ENCODE results near the gene STX3.

The STX3 gene

GRCh38 chr11:59754494-59754858 is 700 bp upstream of the STX3 start:
- peak overlapping the region; percentile 97 for H3K4me2 ChIP-seq (ENCODE audit: low read length)
- H3K27ac ChIP-seq (ENCODE audit: low read depth, low read length) = no peak overlapping the region
- no peaks in the 10 kb centered on the region for H3K9me3 ChIP-seq (ENCODE audit: control insufficient read depth, insufficient read depth, low read length)
- no peaks in the 10 kb centered on the region for H4K20me1 ChIP-seq (ENCODE audit: control insufficient read depth, insufficient read depth, low read depth, low read length)
- TF ChIP-seq CTCF (IDR thresholded peaks at IDR 0.05; ENCODE audit: low read depth, low read length, poor library complexity, severe bottlenecking) (no peak), EZH2phosphoT487 (IDR thresholded peaks at IDR 0.05; ENCODE audit: borderline replicate concordance, low read length) (no peak)
- H3K4me3 ChIP-seq (ENCODE audit: low read length) = peak overlapping the region; percentile 82
- H3K27me3 ChIP-seq (ENCODE audit: control insufficient read depth, low read length) = peaks cover 33% of the 10 kb centered on the region
- no peaks in the 10 kb centered on the region for H3K36me3 ChIP-seq (ENCODE audit: control insufficient read depth, low read length)
- H3K9me2 ChIP-seq (replicated peaks; ENCODE audit: control insufficient read depth, low read length) = no peaks in the 10 kb centered on the region
- no peaks in the 10 kb centered on the region for H3F3A ChIP-seq (ENCODE audit: control insufficient read depth, insufficient read depth)
- H3K79me2 ChIP-seq (ENCODE audit: control insufficient read depth, low read length) = no peaks in the 10 kb centered on the region
- H3K4me1 ChIP-seq (ENCODE audit: control insufficient read depth, low read length) = peaks cover 16% of the 10 kb centered on the region

GRCh38 chr11:59755701-59756557 is 753 bp downstream of the STX3 start:
- H3K4me2 ChIP-seq (ENCODE audit: low read length) = peak overlapping the region; percentile 97
- no peaks in the 10 kb centered on the region for H3K79me2 ChIP-seq (ENCODE audit: control insufficient read depth, low read length)

GRCh38 chr11:59756558-59756840 is 1.3 kb downstream of the STX3 start:
- Histone ChIP-seq H3K9me2 (replicated peaks; ENCODE audit: control insufficient read depth, low read length) (no peaks in the 10 kb centered on the region), H3K4me1 (ENCODE audit: control insufficient read depth, low read length) (peaks cover 16% of the 10 kb centered on the region), H3K9me3 (ENCODE audit: control insufficient read depth, insufficient read depth, low read length) (no peaks in the 10 kb centered on the region), H3K27ac (ENCODE audit: low read depth, low read length) (no peak overlapping the region), H4K20me1 (ENCODE audit: control insufficient read depth, insufficient read depth, low read depth, low read length) (no peaks in the 10 kb centered on the region), H3K4me3 (ENCODE audit: low read length) (no peak overlapping the region), H3K27me3 (ENCODE audit: control insufficient read depth, low read length) (peaks cover 37% of the 10 kb centered on the region), H3F3A (ENCODE audit: control insufficient read depth, insufficient read depth) (no peaks in the 10 kb centered on the region), H3K36me3 (ENCODE audit: control insufficient read depth, low read length) (no peaks in the 10 kb centered on the region), H3K79me2 (ENCODE audit: control insufficient read depth, low read length) (no peaks in the 10 kb centered on the region), H3K4me2 (ENCODE audit: low read length) (peak overlapping the region; percentile 97)
- no peak for TF ChIP-seq CTCF (IDR thresholded peaks at IDR 0.05; ENCODE audit: low read depth, low read length, poor library complexity, severe bottlenecking)
- TF ChIP-seq EZH2phosphoT487 (IDR thresholded peaks at IDR 0.05; ENCODE audit: borderline replicate concordance, low read length) = no peak

More at GRCh38 chr11:59755701-59756557, 753 bp downstream of the STX3 start:
- Histone ChIP-seq H4K20me1 (ENCODE audit: control insufficient read depth, insufficient read depth, low read depth, low read length) (no peaks in the 10 kb centered on the region), H3K4me3 (ENCODE audit: low read length) (peak overlapping the region; percentile 82), H3K4me1 (ENCODE audit: control insufficient read depth, low read length) (peaks cover 16% of the 10 kb centered on the region), H3K27me3 (ENCODE audit: control insufficient read depth, low read length) (peaks cover 36% of the 10 kb centered on the region), H3K9me2 (replicated peaks; ENCODE audit: control insufficient read depth, low read length) (no peaks in the 10 kb centered on the region), H3K9me3 (ENCODE audit: control insufficient read depth, insufficient read depth, low read length) (no peaks in the 10 kb centered on the region), H3K36me3 (ENCODE audit: control insufficient read depth, low read length) (no peaks in the 10 kb centered on the region), H3F3A (ENCODE audit: control insufficient read depth, insufficient read depth) (no peaks in the 10 kb centered on the region), H3K27ac (ENCODE audit: low read depth, low read length) (no peak overlapping the region)
- TF ChIP-seq CTCF (IDR thresholded peaks at IDR 0.05; ENCODE audit: low read depth, low read length, poor library complexity, severe bottlenecking) (no peak), EZH2phosphoT487 (IDR thresholded peaks at IDR 0.05; ENCODE audit: borderline replicate concordance, low read length) (no peak)
